ENCODE data around the gene C9.

The C9 gene

GRCh38 chr5:39264528-39264927 lies 99.8 kb downstream of the C9 start:
- no peaks in the 10 kb centered on the region for H3F3A ChIP-seq (ENCODE audit: insufficient read depth)
- H3K27ac ChIP-seq (ENCODE audit: low read depth, low read length) = no peak overlapping the region
- no peaks in the 10 kb centered on the region for H3K27me3 ChIP-seq (ENCODE audit: low read length)
- no peak overlapping the region for H3K4me3 ChIP-seq (ENCODE audit: insufficient read depth, low read length, poor library complexity, severe bottlenecking)
- H3K4me2 ChIP-seq (ENCODE audit: low read depth, low read length, poor library complexity, severe bottlenecking) = no peak overlapping the region
- no peak overlapping the region for H3K9ac ChIP-seq (ENCODE audit: low read length)
- no peaks in the 10 kb centered on the region for H3K9me3 ChIP-seq (ENCODE audit: insufficient read depth, low read length)
- H3K36me3 ChIP-seq (ENCODE audit: low read length) = no peaks in the 10 kb centered on the region
- TF ChIP-seq CTCF (IDR thresholded peaks at IDR 0.05; ENCODE audit: insufficient read depth, low read length, poor library complexity, severe bottlenecking) (no peak), EZH2phosphoT487 (conservative IDR thresholded peaks at IDR 0.05; ENCODE audit: low read length) (no peak)
- H3K9me2 ChIP-seq (replicated peaks; ENCODE audit: insufficient read depth, low read length) = no peaks in the 10 kb centered on the region
- no peaks in the 10 kb centered on the region for H4K20me1 ChIP-seq (ENCODE audit: low read depth, low read length)
- H3K79me2 ChIP-seq (ENCODE audit: insufficient read depth, low read length) = no peaks in the 10 kb centered on the region
- no peak overlapping the region for H2AFZ ChIP-seq (ENCODE audit: low read depth, low read length, severe bottlenecking)

GRCh38 chr5:39262981-39263380 lies 101.3 kb downstream of the C9 start:
- Histone ChIP-seq H3K79me2 (ENCODE audit: insufficient read depth, low read length) (no peaks in the 10 kb centered on the region), H3K4me3 (ENCODE audit: insufficient read depth, low read length, poor library complexity, severe bottlenecking) (no peak overlapping the region), H3K27ac (ENCODE audit: low read depth, low read length) (no peak overlapping the region), H3F3A (ENCODE audit: insufficient read depth) (no peaks in the 10 kb centered on the region), H3K9me3 (ENCODE audit: insufficient read depth, low read length) (no peaks in the 10 kb centered on the region), H3K36me3 (ENCODE audit: low read length) (no peaks in the 10 kb centered on the region), H4K20me1 (ENCODE audit: low read depth, low read length) (no peaks in the 10 kb centered on the region), H2AFZ (ENCODE audit: low read depth, low read length, severe bottlenecking) (no peak overlapping the region), H3K9ac (ENCODE audit: low read length) (no peak overlapping the region), H3K9me2 (replicated peaks; ENCODE audit: insufficient read depth, low read length) (no peaks in the 10 kb centered on the region), H3K4me2 (ENCODE audit: low read depth, low read length, poor library complexity, severe bottlenecking) (no peak overlapping the region), H3K27me3 (ENCODE audit: low read length) (no peaks in the 10 kb centered on the region)
- TF ChIP-seq EZH2phosphoT487 (conservative IDR thresholded peaks at IDR 0.05; ENCODE audit: low read length) (no peak), CTCF (IDR thresholded peaks at IDR 0.05; ENCODE audit: insufficient read depth, low read length, poor library complexity, severe bottlenecking) (no peak)

GRCh38 chr5:39260095-39260494 lies 104.2 kb downstream of the C9 start:
- Histone ChIP-seq H3K27me3 (ENCODE audit: low read length) (no peaks in the 10 kb centered on the region), H3K4me2 (ENCODE audit: low read depth, low read length, poor library complexity, severe bottlenecking) (no peak overlapping the region), H3K9me2 (replicated peaks; ENCODE audit: insufficient read depth, low read length) (no peaks in the 10 kb centered on the region), H4K20me1 (ENCODE audit: low read depth, low read length) (no peaks in the 10 kb centered on the region), H3K79me2 (ENCODE audit: insufficient read depth, low read length) (no peaks in the 10 kb centered on the region), H3K9me3 (ENCODE audit: insufficient read depth, low read length) (no peaks in the 10 kb centered on the region), H3K27ac (ENCODE audit: low read depth, low read length) (no peak overlapping the region), H3K9ac (ENCODE audit: low read length) (no peak overlapping the region), H2AFZ (ENCODE audit: low read depth, low read length, severe bottlenecking) (no peak overlapping the region), H3K4me3 (ENCODE audit: insufficient read depth, low read length, poor library complexity, severe bottlenecking) (no peak overlapping the region), H3K36me3 (ENCODE audit: low read length) (no peaks in the 10 kb centered on the region), H3F3A (ENCODE audit: insufficient read depth) (no peaks in the 10 kb centered on the region)
- no peak for TF ChIP-seq EZH2phosphoT487 (conservative IDR thresholded peaks at IDR 0.05; ENCODE audit: low read length)
- no peak for TF ChIP-seq CTCF (IDR thresholded peaks at IDR 0.05; ENCODE audit: insufficient read depth, low read length, poor library complexity, severe bottlenecking)

GRCh38 chr5:39257554-39257953 lies 106.7 kb downstream of the C9 start:
- Histone ChIP-seq H3K4me2 (ENCODE audit: low read depth, low read length, poor library complexity, severe bottlenecking) (no peak overlapping the region), H3K27me3 (ENCODE audit: low read length) (no peaks in the 10 kb centered on the region), H3K36me3 (ENCODE audit: low read length) (no peaks in the 10 kb centered on the region), H4K20me1 (ENCODE audit: low read depth, low read length) (no peaks in the 10 kb centered on the region), H3K9me2 (replicated peaks; ENCODE audit: insufficient read depth, low read length) (no peaks in the 10 kb centered on the region), H3K27ac (ENCODE audit: low read depth, low read length) (no peak overlapping the region), H3K4me3 (ENCODE audit: insufficient read depth, low read length, poor library complexity, severe bottlenecking) (no peak overlapping the region), H3F3A (ENCODE audit: insufficient read depth) (no peaks in the 10 kb centered on the region), H2AFZ (ENCODE audit: low read depth, low read length, severe bottlenecking) (no peak overlapping the region), H3K79me2 (ENCODE audit: insufficient read depth, low read length) (no peaks in the 10 kb centered on the region), H3K9me3 (ENCODE audit: insufficient read depth, low read length) (no peaks in the 10 kb centered on the region), H3K9ac (ENCODE audit: low read length) (no peak overlapping the region)
- no peak for TF ChIP-seq EZH2phosphoT487 (conservative IDR thresholded peaks at IDR 0.05; ENCODE audit: low read length)
- no peak for TF ChIP-seq CTCF (IDR thresholded peaks at IDR 0.05; ENCODE audit: insufficient read depth, low read length, poor library complexity, severe bottlenecking)

Data from SU-DHL-6 (cell line).